ENCODE results near the gene CLTCL1. TPM values are rescaled to one million over a fixed set of nuclear protein-coding genes. Genes with fewer than 3 reads are reported as not detected.

The CLTCL1 gene
- total and polyA plus RNA-seq, 12 donors: 13.0 to 62.8 (median 21.8) TPM

- DNase-seq: no peak
- TF ChIP-seq CTCF (IDR thresholded peaks at IDR 0.05) (no peak), POLR2A (IDR thresholded peaks at IDR 0.05) (no peak)
- Histone ChIP-seq H3K4me1 (replicated peaks in 1 of 2) (peaks cover 0 to 5% of the 10 kb centered on the region in 2 donors), H3K4me3 (no peak overlapping the region), H3K9me3 (replicated peaks in 1 of 3) (no peaks in the 10 kb centered on the region), H3K36me3 (replicated peaks in 1 of 2) (no peaks in the 10 kb centered on the region), H3K27me3 (peaks cover 41% of the 10 kb centered on the region), H3K27ac (no peak overlapping the region)
- 1 to 4% (median 3%) methylated on average over 5 to 92 of the region's 92 CpGs for WGBS, 4 donors
- intact Hi-C loops (cut with DNase I): loop anchor here in 1 of 2 donors (10.0 kb wide), 1 partner anchor 486 kb away; no protein-coding TSS in a partner anchor
Measured at GRCh38 chr22:19149047-19149883, 142.3 kb downstream of the CLTCL1 start.

GRCh38 chr22:19148417-19149046, 143.0 kb downstream of the CLTCL1 start:
- 30 to 59% (median 32%) methylated on average over 8 to 33 of the region's 33 CpGs for WGBS, 4 donors
- intact Hi-C loops (cut with DNase I): loop anchor here in 1 of 2 donors (10.0 kb wide), 1 partner anchor 486 kb away; no protein-coding TSS in a partner anchor
- TF ChIP-seq POLR2A (IDR thresholded peaks at IDR 0.05): no peak
- no peak for TF ChIP-seq CTCF (IDR thresholded peaks at IDR 0.05)
- no peak overlapping the region for H3K27ac ChIP-seq
- no peaks in the 10 kb centered on the region for H3K9me3 ChIP-seq (replicated peaks in 1 of 3)
- H3K4me1 ChIP-seq (replicated peaks in 1 of 2): peaks cover 4 to 10% of the 10 kb centered on the region in 2 donors
- no peaks in the 10 kb centered on the region for H3K36me3 ChIP-seq (replicated peaks in 1 of 2)
- peaks cover 41% of the 10 kb centered on the region for H3K27me3 ChIP-seq
- DNase-seq: no peak
- H3K4me3 ChIP-seq: no peak overlapping the region

GRCh38 chr22:19147195-19147780, 144.2 kb downstream of the CLTCL1 start:
- Histone ChIP-seq H3K9me3 (replicated peaks in 1 of 3) (no peaks in the 10 kb centered on the region), H3K4me3 (no peak overlapping the region), H3K27me3 (peaks cover 40% of the 10 kb centered on the region), H3K27ac (no peak overlapping the region), H3K36me3 (replicated peaks in 1 of 2) (peaks cover 0 to 5% of the 10 kb centered on the region in 2 donors), H3K4me1 (replicated peaks in 1 of 2) (peaks cover 7 to 14% of the 10 kb centered on the region in 2 donors)
- WGBS, 4 donors: 19 to 42% (median 33%) methylated on average over 6 to 9 of the region's 9 CpGs
- DNase-seq: no peak
- intact Hi-C loops (cut with DNase I): loop anchor here in 1 of 2 donors (10.0 kb wide), 1 partner anchor 488 kb away; no protein-coding TSS in a partner anchor
- no peak for TF ChIP-seq POLR2A (IDR thresholded peaks at IDR 0.05)
- no peak for TF ChIP-seq CTCF (IDR thresholded peaks at IDR 0.05)
